Stomach smooth muscle (tissue), 2 donors: ENCODE results near the gene PLXNB3.
A peak's percentile ranks its signal among the peaks of the same experiment; 100 is the strongest.
"Not testable (repeated sequence)": the region's sequence is repeated elsewhere in the genome, so short reads cannot be mapped to it uniquely, and the experiment has no call there.

Source experiments
- H3K27ac ChIP-seq: one replicate; pipeline ENCODE4 v1.7.0; 2013; ENCODE audit warnings: mild to moderate bottlenecking, low read length, inconsistent platforms
- H3K27me3 ChIP-seq, 2 donors: one replicate each; pipeline ENCODE4 v1.7.0; 2013; ENCODE audit warnings: low read length in 2 of 2; ENCODE audit not compliant: insufficient read depth in 2 of 2, control insufficient read depth in 1 of 2
- H3K36me3 ChIP-seq, 2 donors: one replicate each; pipeline ENCODE4 v1.7.0; 2013; ENCODE audit warnings: low read length in 2 of 2; ENCODE audit not compliant: control insufficient read depth in 2 of 2, insufficient read depth in 2 of 2
- H3K4me1 ChIP-seq: one replicate; pipeline ENCODE4 v1.7.0; 2013; ENCODE audit warnings: low read length; ENCODE audit not compliant: control insufficient read depth, insufficient read depth
- H3K4me3 ChIP-seq, 2 donors: one replicate each; pipeline ENCODE4 v1.7.0; 2013; ENCODE audit warnings: low read length in 2 of 2
- H3K9ac ChIP-seq, 2 donors: one replicate each; pipeline ENCODE4 v1.7.0; 2013; ENCODE audit warnings: low read length in 2 of 2, mild to moderate bottlenecking in 1 of 2
- H3K9me3 ChIP-seq, 2 donors: one replicate each; pipeline ENCODE4 v1.7.0; 2013; ENCODE audit warnings: low read length in 2 of 2; ENCODE audit not compliant: control insufficient read depth in 2 of 2
- donor health status: healthy.
- donor health status: Pancreatic carcinoma.

The PLXNB3 gene

GRCh38 chrX:153742796-153743467 lies 21.1 kb upstream of the PLXNB3 start:
- H3K4me3 ChIP-seq, H3K9me3 ChIP-seq, H3K36me3 ChIP-seq, H3K9ac ChIP-seq, H3K27me3 ChIP-seq, H3K27ac ChIP-seq: not testable (repeated sequence)
- peaks cover 12% of the 10 kb centered on the region for H3K4me1 ChIP-seq

DNA sequence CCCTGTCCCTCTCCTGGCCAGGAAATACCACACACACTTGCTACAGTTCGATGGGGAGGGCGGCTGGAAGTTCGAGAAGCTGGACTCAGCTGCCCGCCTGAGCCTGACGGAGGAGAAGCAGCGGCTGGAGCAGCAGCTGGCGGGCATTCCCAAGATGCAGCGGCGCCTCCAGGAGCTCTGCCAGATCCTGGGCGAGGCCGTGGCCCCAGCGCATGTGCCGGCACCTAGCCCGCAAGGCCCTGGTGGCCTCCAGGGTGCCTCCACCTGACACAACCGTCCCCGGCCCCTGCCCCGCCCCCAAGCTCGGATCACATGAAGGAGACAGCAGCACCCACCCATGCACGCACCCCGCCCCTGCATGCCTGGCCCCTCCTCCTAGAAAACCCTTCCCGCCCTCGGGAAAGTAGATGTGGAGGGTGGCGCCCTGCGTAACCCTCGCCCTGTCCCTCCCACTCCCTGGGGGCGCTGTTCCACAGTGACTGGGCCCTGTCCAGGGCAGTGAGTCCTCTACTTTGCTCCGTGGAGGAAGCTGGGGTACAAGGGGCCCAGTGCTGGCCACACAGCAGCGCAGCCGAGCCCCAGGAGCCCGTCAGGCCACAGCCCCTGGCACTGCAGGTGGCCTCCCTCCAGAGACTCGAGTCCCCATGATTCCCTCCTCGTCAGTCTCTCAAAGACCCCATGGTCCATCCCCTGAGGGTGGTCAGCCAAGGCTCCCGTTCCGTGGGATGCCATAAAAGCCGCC lies 20.4 kb upstream of the PLXNB3 start:
- H3K36me3 ChIP-seq, H3K9me3 ChIP-seq, H3K27me3 ChIP-seq, H3K9ac ChIP-seq: not testable (repeated sequence)
- H3K4me1 ChIP-seq, result peaks cover 12% of the 10 kb centered on the region
- peak overlapping the region in 1 of 2 donors; percentile 54 for H3K4me3 ChIP-seq
- peak overlapping the region; percentile 71 for H3K27ac ChIP-seq

GRCh38 chrX:153744210-153745066 lies 19.6 kb upstream of the PLXNB3 start:
- Histone ChIP-seq H3K4me1 (peaks cover 12% of the 10 kb centered on the region), H3K9ac (no peak overlapping the region), H3K4me3 (peak overlapping the region in 1 of 2 donors; percentile 54), H3K36me3 (no peaks in the 10 kb centered on the region), H3K27me3 (no peaks in the 10 kb centered on the region), H3K9me3 (no peaks in the 10 kb centered on the region), H3K27ac (peak overlapping the region; percentile 71)

GRCh38 chrX:153745067-153745433 lies 19.0 kb upstream of the PLXNB3 start:
- not testable (repeated sequence) for H3K9ac ChIP-seq, H3K27ac ChIP-seq, H3K9me3 ChIP-seq, H3K27me3 ChIP-seq, H3K36me3 ChIP-seq, H3K4me3 ChIP-seq
- peaks cover 12% of the 10 kb centered on the region for H3K4me1 ChIP-seq

DNA sequence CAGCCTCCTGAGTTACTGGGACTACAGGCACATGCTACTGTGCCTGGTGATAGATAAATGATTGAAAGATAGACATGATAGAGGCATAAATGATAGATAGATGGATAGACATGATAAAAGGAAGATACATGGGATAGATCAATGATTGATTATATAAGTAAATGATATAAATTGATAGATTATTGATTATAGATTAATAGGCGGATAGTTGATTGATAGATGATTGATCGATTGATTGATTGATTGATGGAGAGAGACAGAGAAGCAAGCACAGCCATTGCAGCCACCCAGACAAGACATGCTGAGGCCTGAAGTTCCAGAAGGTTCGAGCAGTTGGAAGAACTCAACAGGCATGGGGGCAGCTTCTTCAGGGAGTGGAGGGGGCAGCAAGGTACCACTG lies 17.7 kb upstream of the PLXNB3 start:
- Histone ChIP-seq H3K27ac (no peak overlapping the region), H3K36me3 (no peaks in the 10 kb centered on the region), H3K27me3 (peaks cover 0 to 2% of the 10 kb centered on the region in 2 donors), H3K4me3 (no peak overlapping the region), H3K9me3 (no peaks in the 10 kb centered on the region), H3K9ac (no peak overlapping the region), H3K4me1 (peaks cover 12% of the 10 kb centered on the region)

DNA sequence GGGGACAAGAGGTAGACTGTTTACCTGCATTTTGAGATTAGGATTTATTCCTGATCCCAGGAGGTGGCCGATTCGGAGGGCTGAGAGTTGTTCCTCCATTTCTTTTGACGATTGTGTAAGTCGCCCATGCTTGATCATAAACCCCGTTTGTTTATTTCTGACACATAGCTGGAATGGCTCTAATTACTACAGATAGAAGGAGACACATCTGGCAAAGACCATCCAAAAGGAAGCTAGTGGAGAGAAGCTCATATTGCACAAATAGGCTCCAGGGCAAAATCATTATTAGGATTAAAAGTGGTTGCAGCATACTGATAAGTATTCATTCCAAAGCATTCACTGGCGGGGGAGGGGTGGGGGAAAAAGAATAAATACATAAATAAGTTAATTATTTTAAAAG lies 17.1 kb upstream of the PLXNB3 start:
- not testable (repeated sequence) for H3K9me3 ChIP-seq, H3K27me3 ChIP-seq, H3K9ac ChIP-seq, H3K27ac ChIP-seq, H3K4me3 ChIP-seq, H3K36me3 ChIP-seq
- peaks cover 12% of the 10 kb centered on the region for H3K4me1 ChIP-seq

- H3K36me3 ChIP-seq, H3K9ac ChIP-seq, H3K4me3 ChIP-seq, H3K27me3 ChIP-seq, H3K9me3 ChIP-seq, H3K27ac ChIP-seq, H3K4me1 ChIP-seq: not testable (repeated sequence)
Observed at GRCh38 chrX:153749017-153749416, 15.0 kb upstream of the PLXNB3 start.

DNA sequence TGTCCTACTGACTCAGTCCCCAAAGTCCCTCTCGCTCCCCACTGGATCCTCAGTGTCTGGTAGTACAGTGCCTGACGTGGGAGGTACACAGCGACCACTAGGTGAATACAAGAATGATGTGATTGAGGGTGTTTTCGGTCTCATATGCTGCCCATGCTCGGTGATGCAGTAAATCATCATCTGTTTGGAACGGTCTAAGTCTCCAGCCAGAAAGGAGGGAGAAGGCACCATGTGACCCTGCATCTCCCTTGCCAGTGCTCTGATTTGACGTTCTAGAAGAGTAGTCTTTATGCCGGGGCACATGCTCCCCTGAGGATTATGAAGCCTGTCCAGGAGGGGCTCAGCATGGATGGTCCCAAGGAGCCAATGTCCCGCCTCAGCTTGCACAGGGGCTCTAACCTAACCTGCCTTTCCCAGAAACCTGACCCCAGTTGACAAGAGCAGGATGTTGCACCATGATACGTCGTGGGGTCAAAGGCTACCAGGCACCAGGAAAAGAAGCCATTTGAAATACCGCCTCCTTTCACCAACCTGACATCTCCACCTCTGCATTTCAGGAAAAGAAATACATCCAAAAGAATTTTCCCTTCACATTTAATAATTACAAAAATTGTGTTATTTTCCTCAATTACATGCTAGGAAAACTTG lies 13.8 kb upstream of the PLXNB3 start:
- Histone ChIP-seq H3K4me1 (no peaks in the 10 kb centered on the region), H3K9me3 (no peaks in the 10 kb centered on the region), H3K36me3 (no peaks in the 10 kb centered on the region), H3K27me3 (peaks cover 0 to 2% of the 10 kb centered on the region in 2 donors), H3K27ac (no peak overlapping the region), H3K4me3 (no peak overlapping the region), H3K9ac (no peak overlapping the region)

GRCh38 chrX:153755136-153755535 lies 8.9 kb upstream of the PLXNB3 start:
- no peaks in the 10 kb centered on the region for H3K27me3 ChIP-seq
- H3K9ac ChIP-seq, result no peak overlapping the region
- peaks cover 0 to 4% of the 10 kb centered on the region in 2 donors for H3K9me3 ChIP-seq
- no peaks in the 10 kb centered on the region for H3K4me1 ChIP-seq
- no peak overlapping the region for H3K27ac ChIP-seq
- no peak overlapping the region for H3K4me3 ChIP-seq
- H3K36me3 ChIP-seq, result no peaks in the 10 kb centered on the region

- Histone ChIP-seq H3K27me3 (peaks cover 0 to 8% of the 10 kb centered on the region in 2 donors), H3K27ac (no peak overlapping the region), H3K9ac (no peak overlapping the region), H3K4me1 (peaks cover 24% of the 10 kb centered on the region), H3K4me3 (no peak overlapping the region), H3K36me3 (no peaks in the 10 kb centered on the region), H3K9me3 (peaks cover 0 to 4% of the 10 kb centered on the region in 2 donors)
Observed at GRCh38 chrX:153761863-153762262, 2.2 kb upstream of the PLXNB3 start.
